ENCODE data around the gene RB1.

Gene RB1

DNA sequence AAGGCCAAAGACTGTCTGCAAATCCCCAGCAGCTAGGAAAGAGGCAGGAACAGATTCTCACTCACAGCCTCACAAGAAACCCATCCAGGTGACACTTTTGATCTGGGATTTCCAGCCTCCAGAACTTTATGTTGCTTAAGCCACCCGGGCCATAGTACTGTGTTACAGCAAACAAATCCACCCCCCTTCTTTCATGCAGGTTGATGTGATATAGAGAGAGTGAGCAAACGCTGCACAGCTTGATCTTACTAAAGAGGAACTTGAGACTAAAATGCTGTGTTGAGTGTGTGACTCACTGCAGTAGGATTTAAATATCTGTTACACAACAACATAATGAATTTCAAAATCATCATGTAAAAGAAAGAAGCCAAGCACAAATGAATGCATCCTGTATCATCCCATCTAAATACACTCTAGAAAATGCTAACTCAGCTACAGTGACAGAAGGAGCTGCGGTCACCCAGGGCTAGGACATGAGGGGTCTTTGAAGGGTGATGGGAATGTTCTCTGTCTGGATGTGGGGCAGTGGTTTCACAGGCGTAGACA is 197.2 kb downstream of the RB1 start:
- no peak for DNase-seq

- no peak for DNase-seq
Measured at GRCh38 chr13:48501705-48502104, 198.2 kb downstream of the RB1 start.

DNA sequence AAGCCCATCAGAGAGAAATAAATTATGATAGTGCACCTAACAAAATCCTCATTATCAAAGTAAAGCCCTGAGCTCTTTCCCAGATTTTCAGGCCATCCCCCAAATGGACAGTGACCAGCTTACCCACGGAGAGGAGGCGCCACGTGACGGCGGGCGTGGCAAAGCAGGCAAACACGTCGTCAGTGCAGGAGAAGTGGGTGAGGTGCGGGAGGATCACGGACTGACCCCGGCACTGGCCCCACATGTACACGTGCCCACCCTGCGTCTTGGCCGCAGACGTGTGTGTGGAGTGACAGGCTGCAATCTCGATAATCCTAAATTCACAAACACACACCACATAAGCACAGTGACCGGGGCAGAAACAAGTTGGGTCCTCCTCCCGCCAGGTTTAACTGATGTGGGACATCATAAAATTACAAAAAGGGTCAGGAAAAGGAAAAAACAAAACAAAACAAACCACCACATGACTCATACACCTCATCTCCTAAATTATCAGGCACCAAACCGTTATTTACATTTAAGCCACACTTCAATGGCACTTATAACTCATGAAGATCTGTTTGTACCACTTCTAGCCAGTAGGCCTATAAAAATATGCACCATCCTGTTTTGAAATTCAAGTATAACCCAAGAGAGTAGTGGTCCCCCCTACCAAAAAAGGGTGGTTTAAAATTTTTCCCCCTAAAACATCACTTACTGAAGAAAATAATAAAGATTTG is 199.2 kb downstream of the RB1 start:
- no peak for DNase-seq

DNA sequence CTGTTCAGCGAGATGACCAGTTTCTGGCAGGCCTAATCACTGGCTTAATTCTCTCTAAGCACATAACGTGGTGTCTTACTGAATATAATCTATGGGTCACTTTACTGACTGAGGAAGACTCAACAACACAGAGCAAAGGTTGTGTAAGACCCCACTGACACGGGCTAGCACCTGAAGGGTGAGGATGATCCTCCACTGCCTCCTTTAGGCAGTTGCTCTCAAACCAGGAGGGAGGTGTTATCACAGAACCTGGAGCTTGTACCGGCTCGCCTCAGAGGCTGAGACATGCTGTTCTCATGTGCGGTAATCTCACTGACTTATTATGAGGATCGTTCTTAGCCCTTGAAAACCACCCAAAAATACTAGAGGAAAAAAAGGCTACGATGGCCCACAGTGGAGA is 201.1 kb downstream of the RB1 start:
- DNase-seq = no peak

DNA sequence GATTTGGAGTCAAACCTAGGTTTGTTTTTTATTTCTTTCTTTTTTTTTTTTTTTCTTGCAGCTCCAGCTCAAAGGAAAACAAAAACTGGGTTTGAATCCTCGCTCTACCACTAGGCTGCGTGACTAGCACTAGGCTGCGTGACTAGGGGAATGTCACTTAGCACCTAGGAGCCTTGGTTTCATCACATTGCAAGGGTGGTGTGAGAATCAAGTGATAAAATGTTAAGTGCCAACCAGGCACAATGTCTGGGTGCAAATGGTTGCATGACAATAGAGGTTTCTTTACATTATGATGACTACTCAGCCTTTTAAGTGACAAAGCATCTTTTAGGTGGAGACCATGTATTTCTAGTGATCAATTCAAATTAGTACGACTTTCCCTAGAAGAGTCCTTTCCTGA is 201.5 kb downstream of the RB1 start:
- no peak for DNase-seq

- no peak for DNase-seq
Measured at GRCh38 chr13:48505597-48506091, 202.1 kb downstream of the RB1 start.

DNA sequence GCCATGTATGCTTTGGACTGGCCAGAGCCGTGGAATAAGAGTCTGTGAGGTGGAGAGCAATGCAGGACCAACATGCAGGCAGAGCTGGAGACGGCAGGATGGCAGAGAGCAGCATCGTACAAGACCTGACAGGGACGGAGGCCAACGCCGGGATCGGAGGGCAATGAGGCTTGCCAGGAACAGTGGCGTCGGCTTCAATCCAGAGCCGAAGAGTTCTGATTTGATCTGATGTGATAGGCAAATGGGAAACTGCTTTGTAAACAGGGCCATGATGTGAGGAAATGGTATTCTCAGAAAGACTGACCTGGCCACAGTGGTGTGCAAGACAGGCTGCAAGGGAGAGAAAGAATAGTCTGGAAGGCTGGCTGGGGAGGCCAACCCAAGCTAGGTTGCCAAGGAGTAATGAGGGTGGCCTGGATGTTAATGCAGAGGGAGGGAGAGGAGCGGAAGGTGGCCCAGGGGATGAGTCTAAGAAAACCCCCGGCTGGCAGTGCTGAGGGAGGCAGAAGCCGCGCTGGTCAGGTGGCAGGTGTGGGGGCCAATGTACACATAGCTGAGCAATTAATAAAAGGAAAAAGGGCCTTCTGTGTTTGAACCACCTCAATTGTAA is 202.6 kb downstream of the RB1 start:
- DNase-seq = no peak

GRCh38 chr13:48507021-48507420 is 203.5 kb downstream of the RB1 start:
- DNase-seq = no peak

GRCh38 chr13:48508011-48508410 is 204.5 kb downstream of the RB1 start:
- no peak for DNase-seq

GRCh38 chr13:48510698-48511097 is 207.1 kb downstream of the RB1 start:
- DNase-seq = no peak

- DNase-seq = no peak
Measured at GRCh38 chr13:48511621-48512230, 208.2 kb downstream of the RB1 start.

- no peak for DNase-seq
Measured at GRCh38 chr13:48514793-48515192, 211.2 kb downstream of the RB1 start.

- no peak for DNase-seq
Measured at GRCh38 chr13:48515732-48516131, 212.2 kb downstream of the RB1 start.

DNA sequence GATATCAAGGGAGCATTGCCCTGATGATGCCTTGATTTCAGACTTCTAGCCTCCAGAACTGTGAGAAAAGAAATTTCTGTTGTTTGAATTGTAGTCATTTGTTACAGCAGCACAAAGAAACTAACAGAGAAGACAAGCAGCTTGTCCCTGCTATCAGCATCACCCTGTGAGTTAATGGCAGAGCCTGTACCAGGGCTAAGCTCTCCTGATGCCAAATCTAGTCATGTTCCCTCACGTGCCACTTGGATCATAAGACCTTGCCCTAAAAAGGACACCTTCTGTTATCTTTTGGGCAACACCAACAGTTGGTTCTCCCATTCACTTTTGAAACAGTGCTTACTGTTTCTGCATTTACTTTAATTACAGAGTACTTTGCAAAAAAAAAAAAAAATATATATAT is 214.5 kb downstream of the RB1 start:
- no peak for DNase-seq

DNA sequence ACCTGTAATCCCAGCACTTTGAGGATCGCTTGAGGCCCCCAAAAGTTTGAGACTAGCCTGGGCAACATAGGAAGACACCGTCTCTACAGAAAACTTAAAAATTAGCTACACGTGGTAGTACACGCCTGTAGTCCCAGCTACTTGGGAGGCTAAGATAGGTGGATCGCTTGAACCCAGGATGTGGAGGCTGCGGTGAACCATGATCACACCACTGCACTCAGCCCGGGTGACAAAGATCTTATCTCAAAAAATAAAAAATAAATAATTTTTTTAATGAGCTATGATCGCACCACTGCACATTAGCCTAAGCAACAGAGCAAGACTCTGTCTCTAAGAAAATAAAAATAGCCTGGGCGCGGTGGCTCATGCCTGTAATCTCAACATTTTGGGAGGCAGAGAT is 222.7 kb downstream of the RB1 start:
- DNase-seq = no peak

DNA sequence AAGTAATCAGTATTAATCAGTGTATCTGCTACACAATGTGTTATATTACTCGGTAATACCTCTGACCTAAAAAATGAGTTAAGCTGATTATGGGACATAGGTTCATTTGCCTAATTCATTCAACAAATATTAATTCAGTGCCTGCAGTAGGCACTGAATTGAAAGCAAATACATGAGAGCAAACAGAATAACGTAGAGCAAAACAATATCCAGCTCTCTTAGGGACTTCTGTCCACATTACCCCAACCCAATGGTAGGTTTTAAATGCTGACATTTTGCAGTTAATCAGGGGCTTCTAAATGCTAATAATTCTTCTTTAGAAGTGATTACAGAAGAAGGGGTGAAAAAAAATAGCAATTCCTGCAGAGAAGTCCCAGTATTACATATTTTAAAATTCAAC is 224.4 kb downstream of the RB1 start:
- DNase-seq = no peak

DNA sequence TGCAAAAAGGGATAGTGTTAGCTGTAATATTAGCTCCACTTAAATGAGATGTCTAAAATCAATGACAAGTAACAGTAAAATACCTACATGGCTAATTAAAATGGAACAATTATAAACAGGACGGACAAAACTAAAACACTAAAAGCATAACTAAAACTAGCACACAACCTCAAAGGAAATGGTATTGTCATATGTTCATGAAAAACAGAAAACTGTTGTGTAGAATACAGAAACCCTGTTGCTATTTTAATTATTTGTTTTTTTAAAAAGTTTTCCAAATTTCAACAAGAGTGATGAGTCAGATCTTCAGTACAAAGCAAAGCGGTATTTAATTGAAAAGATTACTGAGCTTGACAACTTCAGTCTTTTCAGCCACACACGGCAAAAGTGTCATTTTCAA is 225.2 kb downstream of the RB1 start:
- no peak for DNase-seq

- no peak for DNase-seq
Measured at GRCh38 chr13:48530833-48531232, 227.3 kb downstream of the RB1 start.

All from stimulated activated CD4-positive, alpha-beta T cell treated with anti-CD3 and anti-CD28 coated beads, Interleukin-2, amount 100 ng/mL, for 48 hours (primary cell).